Measurements from ENCODE around the gene FGR. TPM values are rescaled to one million over a fixed set of nuclear protein-coding genes. Genes with fewer than 3 reads are reported as not detected.

The FGR gene
- total and polyA plus RNA-seq, 2 donors: 3.4 to 15.8 TPM

DNA sequence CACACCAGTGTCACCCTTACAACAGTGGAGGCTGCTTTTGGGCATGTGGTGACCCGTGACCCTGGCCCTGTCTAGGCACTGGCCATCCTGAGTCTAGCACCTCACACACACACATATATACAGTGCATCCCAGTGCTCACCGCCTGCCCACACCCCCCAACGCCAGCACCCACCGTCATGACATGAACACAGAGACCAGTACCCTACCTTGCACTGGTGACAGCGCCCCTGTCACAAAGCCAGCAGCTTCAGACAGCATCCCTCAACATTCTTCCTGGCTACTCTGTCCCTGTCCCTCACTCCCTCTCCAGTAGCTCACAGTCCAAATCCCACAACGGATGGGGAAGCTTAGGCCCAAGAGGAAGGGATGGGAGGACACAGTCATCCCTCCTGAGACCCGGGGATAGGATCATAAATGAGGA lies 58.2 kb downstream of the FGR start:
- Histone ChIP-seq H3K4me3 (ENCODE audit: low read depth, low read length) (no peak overlapping the region), H3K27ac (ENCODE audit: low read depth) (peak overlapping the region; percentile 48), H3K36me3 (ENCODE audit: insufficient read depth) (no peaks in the 10 kb centered on the region), H3K4me1 (ENCODE audit: insufficient read depth) (no peaks in the 10 kb centered on the region)
- no peak for DNase-seq (ENCODE audit: extremely low spot score)
- 64% methylated on average over 7 of the region's 7 CpGs for WGBS

DNA sequence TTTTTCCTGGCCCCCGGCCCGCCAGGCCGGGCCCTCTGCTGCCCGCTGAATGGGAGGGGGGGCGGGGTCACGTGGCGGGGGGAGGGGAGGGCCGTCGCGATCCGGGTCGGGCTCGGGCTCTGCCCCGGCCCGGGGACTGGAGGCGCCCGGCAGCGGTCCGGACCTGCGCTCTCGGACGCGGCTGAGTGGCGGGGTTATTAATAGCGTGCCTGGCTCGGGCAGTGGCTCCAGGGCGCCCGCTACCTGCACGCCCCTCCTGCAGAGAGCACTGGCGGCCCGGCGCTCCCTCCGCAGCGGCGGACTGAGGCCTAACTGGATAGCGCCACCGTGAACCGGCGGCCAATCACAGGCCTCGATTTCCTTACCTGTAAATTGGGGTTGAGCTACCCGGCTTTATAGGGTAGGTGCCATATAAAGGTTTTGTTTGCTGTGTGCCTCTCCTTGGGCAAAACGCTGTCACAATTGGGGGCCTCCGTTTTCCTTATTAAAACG lies 59.1 kb downstream of the FGR start:
- Histone ChIP-seq H3K4me1 (ENCODE audit: insufficient read depth) (no peaks in the 10 kb centered on the region), H3K27ac (ENCODE audit: low read depth) (peak overlapping the region; percentile 86), H3K4me3 (ENCODE audit: low read depth, low read length) (peak overlapping the region; percentile 45), H3K36me3 (ENCODE audit: insufficient read depth) (no peaks in the 10 kb centered on the region)
- WGBS: 5% methylated on average over 43 of the region's 44 CpGs
- no peak for DNase-seq (ENCODE audit: extremely low spot score)

DNA sequence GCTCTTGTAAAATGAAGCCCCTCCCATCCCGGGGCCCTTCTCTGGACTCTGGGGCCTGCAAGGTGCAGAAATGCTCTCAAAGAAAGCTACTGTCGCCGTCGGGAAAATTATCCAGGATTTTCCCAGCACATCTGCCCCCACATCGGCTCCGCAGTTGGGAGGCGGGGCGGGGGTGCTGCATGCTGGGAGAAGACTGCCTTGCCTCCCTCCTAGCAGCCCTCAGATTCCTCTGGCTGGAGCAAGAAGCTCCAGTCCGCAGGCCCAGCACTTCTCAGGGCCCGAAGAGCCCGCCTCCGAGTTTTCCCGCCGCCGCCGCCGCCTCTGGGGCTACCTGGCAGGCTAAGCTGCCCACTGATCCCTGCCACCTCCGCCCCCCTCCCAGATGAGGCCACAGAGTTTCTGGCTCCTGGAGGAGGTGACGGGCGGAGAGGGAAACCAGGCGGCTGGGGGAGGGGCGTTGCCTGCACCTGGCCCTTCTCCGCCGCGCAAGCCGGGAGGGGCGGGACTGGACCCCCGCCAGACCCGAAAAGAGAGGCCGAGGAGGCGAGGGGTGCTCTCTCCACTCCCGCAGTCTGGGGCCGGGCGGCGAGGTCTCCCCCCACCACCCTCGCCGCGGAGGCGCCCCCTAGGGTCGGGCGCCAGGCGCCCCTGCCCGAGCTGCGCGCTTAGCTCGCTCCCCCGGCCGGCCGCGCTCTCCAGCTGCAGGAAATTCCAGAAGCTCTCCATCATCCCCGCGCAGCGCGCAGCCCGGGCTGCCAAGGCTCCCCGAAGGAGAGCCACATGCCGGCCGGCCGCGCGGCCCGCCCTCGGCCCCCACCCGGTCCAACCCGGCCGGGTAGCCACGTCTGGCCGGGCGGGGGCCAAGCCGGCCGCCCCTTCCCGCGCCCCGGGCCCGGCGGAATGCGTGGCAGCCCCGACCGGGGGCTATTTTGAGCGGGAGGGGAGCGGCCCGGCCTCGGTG lies 59.8 kb downstream of the FGR start:
- DNase-seq (ENCODE audit: extremely low spot score): no peak
- WGBS: 6% methylated on average over 83 of the region's 83 CpGs
- no peaks in the 10 kb centered on the region for H3K4me1 ChIP-seq (ENCODE audit: insufficient read depth)
- no peaks in the 10 kb centered on the region for H3K36me3 ChIP-seq (ENCODE audit: insufficient read depth)
- H3K4me3 ChIP-seq (ENCODE audit: low read depth, low read length): peak overlapping the region; percentile 45
- peak overlapping the region; percentile 86 for H3K27ac ChIP-seq (ENCODE audit: low read depth)

DNA sequence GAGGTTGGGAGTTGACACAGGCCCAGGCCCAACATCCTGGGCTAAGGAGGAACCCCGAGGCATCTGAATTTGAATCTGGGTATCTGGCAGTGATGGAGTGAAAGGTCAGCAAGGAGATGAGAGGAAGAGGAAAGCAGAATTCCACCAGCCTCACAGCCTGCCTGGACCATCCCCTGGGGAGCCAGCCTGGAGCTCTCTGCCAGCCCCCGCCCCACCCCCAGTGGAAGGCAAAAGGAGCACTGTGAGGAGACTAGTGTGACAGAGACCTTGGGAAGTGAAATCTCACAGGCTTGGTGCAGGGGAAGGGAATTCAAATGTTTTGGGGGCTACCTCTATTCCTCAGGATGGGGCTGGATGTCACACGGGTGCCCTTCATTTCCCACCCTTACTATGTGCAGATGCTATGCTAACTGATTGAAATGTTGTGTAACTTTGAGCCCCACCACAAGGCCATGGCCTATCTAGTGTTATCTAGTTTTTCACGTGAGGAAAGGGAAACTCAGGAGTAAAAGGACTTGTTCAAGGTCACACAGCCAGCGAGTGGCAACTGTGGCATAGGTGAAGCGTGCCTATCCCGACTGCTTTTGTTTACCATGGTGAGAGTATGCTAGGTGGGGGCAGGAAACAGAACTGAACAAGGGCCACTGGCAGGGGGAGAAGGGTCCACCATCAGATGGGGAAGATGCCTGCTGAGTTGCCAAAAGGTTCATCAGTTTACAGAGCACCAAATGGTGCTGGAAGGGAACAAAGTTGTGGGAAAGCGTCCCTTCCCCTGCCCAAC lies 60.8 kb downstream of the FGR start:
- 65% methylated on average over 8 of the region's 8 CpGs for WGBS
- H3K36me3 ChIP-seq (ENCODE audit: insufficient read depth): no peaks in the 10 kb centered on the region
- DNase-seq (ENCODE audit: extremely low spot score): no peak
- H3K4me3 ChIP-seq (ENCODE audit: low read depth, low read length): no peak overlapping the region
- no peaks in the 10 kb centered on the region for H3K4me1 ChIP-seq (ENCODE audit: insufficient read depth)
- H3K27ac ChIP-seq (ENCODE audit: low read depth): peak overlapping the region; percentile 86

DNA sequence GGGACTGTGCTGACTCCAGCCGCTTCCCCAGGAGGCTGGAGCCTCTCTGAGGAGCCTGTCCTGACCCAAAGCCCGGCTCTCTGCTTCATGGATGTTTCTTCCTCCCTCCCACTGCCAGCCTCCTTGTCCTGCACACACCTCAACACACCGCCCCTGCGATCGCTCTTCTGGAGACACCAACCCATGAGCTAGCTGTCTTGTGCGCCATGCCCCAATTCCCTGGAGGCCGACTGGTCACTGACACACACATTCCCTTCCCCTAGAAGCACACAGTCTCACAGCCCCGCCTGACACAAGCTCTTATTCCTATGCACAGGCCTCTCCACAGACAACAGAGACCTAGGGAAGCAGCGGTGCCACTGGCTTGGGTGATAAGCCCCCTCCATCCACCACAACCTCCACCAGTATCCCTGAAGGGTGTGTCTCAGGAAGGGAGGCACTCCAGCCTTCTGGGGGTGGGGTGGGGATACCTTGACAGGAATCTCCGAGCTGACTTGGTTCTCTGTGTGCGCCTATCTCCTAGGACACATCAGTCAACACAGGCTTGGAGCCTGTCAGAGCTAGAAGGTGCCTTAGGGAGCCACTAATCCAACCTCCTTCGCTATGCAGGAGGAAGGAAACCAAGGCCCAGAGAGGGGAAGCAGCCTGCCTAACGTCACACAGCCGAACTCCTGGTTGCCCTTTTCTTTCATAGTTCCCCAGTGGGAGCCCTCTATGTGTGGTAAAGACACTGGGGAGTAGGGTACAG lies 62.1 kb downstream of the FGR start:
- Histone ChIP-seq H3K27ac (ENCODE audit: low read depth) (peak overlapping the region; percentile 48), H3K36me3 (ENCODE audit: insufficient read depth) (no peaks in the 10 kb centered on the region), H3K4me3 (ENCODE audit: low read depth, low read length) (no peak overlapping the region), H3K4me1 (ENCODE audit: insufficient read depth) (no peaks in the 10 kb centered on the region)
- no peak for DNase-seq (ENCODE audit: extremely low spot score)
- 52% methylated on average over 14 of the region's 14 CpGs for WGBS

DNA sequence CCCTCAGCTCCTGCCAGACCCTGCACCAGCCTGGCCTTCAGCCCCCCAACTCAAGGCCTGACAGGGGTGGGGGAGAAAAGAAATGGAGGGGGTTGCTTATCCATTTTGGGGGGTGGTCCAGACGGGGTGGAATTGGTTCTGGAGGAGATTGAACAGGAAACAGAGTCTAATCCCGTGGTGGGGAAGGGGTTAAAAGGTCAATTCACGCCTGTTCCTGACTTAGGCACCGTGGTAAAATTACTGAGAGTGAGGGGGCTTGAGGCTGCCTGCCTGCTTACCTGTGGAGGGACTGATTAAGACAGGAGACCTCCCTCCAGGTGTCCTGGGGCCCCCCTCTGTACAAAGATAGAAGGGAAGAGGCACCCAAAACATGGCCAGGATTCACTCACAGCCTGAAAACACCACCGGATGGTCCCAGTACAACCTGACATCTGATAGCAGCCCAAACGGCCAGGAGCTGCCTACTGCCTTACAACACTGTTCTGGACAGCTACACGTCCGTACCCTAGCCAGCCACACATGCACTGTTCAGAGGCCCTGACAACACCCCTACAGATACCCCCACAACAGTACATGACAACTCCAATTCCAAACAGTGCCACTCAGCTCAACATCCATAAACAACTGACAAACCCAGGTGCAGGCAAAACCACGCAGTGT lies 62.8 kb downstream of the FGR start:
- H3K27ac ChIP-seq (ENCODE audit: low read depth): peak overlapping the region; percentile 48
- no peaks in the 10 kb centered on the region for H3K36me3 ChIP-seq (ENCODE audit: insufficient read depth)
- 16% methylated on average over 9 of the region's 9 CpGs for WGBS
- H3K4me3 ChIP-seq (ENCODE audit: low read depth, low read length): no peak overlapping the region
- no peaks in the 10 kb centered on the region for H3K4me1 ChIP-seq (ENCODE audit: insufficient read depth)
- DNase-seq (ENCODE audit: extremely low spot score): no peak

DNA sequence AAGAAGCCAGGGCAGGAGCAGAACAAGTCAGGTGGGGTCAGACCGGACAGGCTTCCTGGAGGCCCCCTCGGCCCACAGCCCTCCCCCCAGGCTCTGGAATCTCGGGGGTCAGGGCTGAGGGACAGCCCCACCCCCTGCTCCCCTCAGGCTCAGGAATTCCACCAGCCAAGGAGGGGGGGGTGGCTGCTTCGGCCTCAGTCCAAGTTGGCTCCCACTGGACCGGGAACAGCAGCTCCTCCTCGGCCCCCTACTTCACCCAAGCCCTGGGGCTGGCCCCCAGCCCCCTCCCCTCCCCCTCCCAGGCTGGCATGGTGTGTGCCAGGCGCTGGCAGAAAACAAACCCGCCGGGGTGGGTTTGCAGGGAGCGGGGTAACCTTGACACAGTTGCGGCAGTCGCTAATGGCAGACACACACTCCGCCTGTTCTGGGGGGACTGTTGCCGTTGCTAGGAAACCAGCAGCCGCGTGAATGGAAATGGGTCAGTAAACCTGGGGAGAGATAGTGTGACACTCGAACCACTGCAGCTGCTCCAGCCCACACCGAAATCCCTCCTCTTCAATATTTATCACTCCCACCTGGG lies 63.5 kb downstream of the FGR start:
- DNase-seq (ENCODE audit: extremely low spot score): no peak
- WGBS: 18% methylated on average over 18 of the region's 18 CpGs
- H3K36me3 ChIP-seq (ENCODE audit: insufficient read depth): no peaks in the 10 kb centered on the region
- peak overlapping the region; percentile 25 for H3K27ac ChIP-seq (ENCODE audit: low read depth)
- H3K4me3 ChIP-seq (ENCODE audit: low read depth, low read length): no peak overlapping the region
- H3K4me1 ChIP-seq (ENCODE audit: insufficient read depth): no peaks in the 10 kb centered on the region

DNA sequence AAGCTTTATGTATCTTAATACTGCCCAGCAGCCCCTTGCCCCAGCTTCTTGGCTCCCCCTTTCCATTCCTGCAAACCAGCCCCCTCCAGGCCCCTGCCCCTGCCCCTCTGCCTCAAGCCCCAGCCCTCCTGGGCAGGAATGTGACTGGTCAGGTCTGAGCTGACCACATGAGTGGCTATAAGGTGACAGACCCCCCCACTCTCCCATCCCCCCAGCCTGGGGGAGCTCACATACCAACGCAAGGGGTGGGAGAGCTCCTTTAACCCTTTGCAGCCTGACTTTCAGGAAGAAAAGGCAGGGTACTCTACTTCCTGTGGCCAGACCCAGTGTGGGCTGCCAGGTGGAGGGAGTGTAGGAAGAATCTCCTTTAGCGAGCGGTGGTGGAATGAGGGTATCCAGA lies 64.2 kb downstream of the FGR start:
- 48% methylated on average over 3 of the region's 3 CpGs for WGBS
- no peak for DNase-seq (ENCODE audit: extremely low spot score)
- Histone ChIP-seq H3K27ac (ENCODE audit: low read depth) (no peak overlapping the region), H3K4me3 (ENCODE audit: low read depth, low read length) (no peak overlapping the region), H3K4me1 (ENCODE audit: insufficient read depth) (no peaks in the 10 kb centered on the region), H3K36me3 (ENCODE audit: insufficient read depth) (no peaks in the 10 kb centered on the region)

DNA sequence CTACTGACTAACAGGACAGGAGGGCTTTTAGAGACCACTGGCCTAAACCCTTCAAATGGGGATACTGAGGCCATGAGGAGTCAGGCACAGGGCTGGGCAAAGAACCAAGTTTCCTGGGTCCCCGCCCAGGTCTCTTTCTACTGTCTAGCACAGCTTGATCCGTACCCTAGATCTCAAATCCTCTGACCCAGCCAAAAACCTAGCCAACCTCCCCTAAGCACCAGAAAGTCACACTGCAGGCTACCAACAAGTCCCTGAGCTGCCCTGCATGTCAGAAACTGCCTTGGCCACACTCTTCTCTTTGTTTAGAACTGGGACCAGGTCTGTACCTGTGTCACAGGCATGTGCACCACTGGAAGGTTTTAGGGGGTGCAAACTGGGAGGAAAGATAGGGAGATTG lies 64.6 kb downstream of the FGR start:
- Histone ChIP-seq H3K27ac (ENCODE audit: low read depth) (no peak overlapping the region), H3K4me1 (ENCODE audit: insufficient read depth) (no peaks in the 10 kb centered on the region), H3K36me3 (ENCODE audit: insufficient read depth) (no peaks in the 10 kb centered on the region), H3K4me3 (ENCODE audit: low read depth, low read length) (no peak overlapping the region)
- 29% methylated on average over 2 of the region's 2 CpGs for WGBS
- DNase-seq (ENCODE audit: extremely low spot score): no peak

DNA sequence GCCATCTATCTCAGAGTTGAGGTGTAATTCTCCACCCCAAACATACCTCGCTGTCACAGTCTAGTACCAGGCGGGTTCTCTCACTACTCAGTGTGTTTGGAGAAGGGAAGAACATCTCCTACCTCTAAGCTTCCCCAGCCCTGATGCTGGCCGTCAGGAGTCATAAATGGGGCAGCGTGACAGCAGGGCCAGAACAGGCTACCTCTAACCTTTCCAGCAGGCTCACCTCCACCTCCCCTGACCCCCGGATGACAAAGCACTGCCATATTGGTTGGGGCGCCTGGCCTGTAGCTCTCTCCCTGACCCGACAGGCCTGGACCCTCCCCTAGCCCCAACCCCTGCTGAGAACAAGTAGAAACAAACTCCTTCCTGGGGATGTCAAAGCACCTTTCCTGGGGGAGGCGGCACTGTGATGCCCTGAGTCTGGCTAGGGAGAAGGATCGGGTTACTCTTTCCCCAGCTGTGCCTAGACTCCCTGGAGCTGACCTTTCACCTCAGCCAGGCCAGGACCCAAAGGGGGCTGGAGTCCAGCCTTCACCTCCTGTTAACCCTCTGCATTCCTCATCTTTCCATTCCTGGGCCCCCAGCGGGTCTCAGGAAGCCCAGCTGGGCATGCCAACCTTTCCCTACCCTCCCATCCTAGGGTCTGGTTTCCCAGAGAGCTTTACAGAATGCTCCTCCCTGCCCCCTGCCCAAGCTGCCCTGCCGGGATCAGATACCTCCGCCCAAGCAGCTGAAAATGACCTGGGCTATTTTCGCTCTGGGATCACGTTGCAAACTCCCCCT lies 65.3 kb downstream of the FGR start:
- WGBS: 68% methylated on average over 14 of the region's 14 CpGs
- no peak for DNase-seq (ENCODE audit: extremely low spot score)
- Histone ChIP-seq H3K36me3 (ENCODE audit: insufficient read depth) (no peaks in the 10 kb centered on the region), H3K27ac (ENCODE audit: low read depth) (peak overlapping the region; percentile 51), H3K4me3 (ENCODE audit: low read depth, low read length) (no peak overlapping the region), H3K4me1 (ENCODE audit: insufficient read depth) (no peaks in the 10 kb centered on the region)

DNA sequence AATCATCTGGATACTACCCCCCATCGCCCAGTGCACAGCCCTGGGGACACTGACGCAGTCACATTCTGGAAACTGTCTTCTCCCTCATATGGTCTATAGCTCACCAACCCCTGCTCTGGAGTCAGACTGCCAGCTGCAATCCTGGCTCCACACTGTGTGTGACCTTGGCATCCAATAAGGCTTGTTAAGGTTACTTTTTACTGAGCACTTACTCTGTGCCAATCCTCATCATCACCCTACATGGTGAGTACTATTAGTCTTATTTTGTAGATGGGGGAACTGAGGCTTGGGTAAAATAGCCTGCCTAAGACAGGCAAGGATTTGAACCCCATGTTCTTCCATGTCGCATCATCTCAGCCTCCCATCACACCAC lies 65.9 kb downstream of the FGR start:
- H3K36me3 ChIP-seq (ENCODE audit: insufficient read depth): no peaks in the 10 kb centered on the region
- H3K4me3 ChIP-seq (ENCODE audit: low read depth, low read length): no peak overlapping the region
- peak overlapping the region; percentile 55 for H3K27ac ChIP-seq (ENCODE audit: low read depth)
- H3K4me1 ChIP-seq (ENCODE audit: insufficient read depth): peaks cover 2% of the 10 kb centered on the region
- no peak for DNase-seq (ENCODE audit: extremely low spot score)
- WGBS: 54% methylated on average over 3 of the region's 3 CpGs
